H1 (cell line): ENCODE measurements around the gene KIF26A. TPM values are rescaled to one million over a fixed set of nuclear protein-coding genes. Genes with fewer than 3 reads are reported as not detected.

Experiments
- CTCF ChIA-PET: fragments of 300-600 bp; sonication (Branson Sonifier 250); formaldehyde crosslinking; loops from one replicate; lab custom pipeline; 2021; ENCODE audit not compliant: partially characterized antibody; lab: Charles Lee
- POLR2A ChIA-PET: fragments of 300-600 bp; sonication (Branson Sonifier 250); formaldehyde crosslinking; loops from one replicate; lab custom pipeline; 2021; ENCODE audit warnings: inconsistent platforms; ENCODE audit not compliant: partially characterized antibody; lab: Charles Lee
- DNase-seq, 2 experiments: peaks; one replicate each; pipeline versions ENCODE4 v3.0.0 to v3.0.0-alpha.2; 2010 to 2022; ENCODE audit warnings: low spot score in 2 of 2, low read depth in 1 of 2, mixed read lengths in 1 of 2
- FAIRE-seq: peaks from 2 replicates; lab custom pipeline; 2011; peaks lifted over from hg19 to GRCh38; lab: Jason Lieb, UNC
- H2AFZ ChIP-seq: 2 replicates; pipeline ENCODE4 v1.8.1; 2012; ENCODE audit warnings: low read length, inconsistent platforms
- H2AK5ac ChIP-seq: 2 replicates; pipeline ENCODE4 v1.6.1; 2013; ENCODE audit warnings: low read depth, low read length
- H2BK120ac ChIP-seq: replicated peaks from 2 replicates; pipeline ENCODE3; 2013; ENCODE audit warnings: low read depth, low read length, inconsistent platforms
- H2BK12ac ChIP-seq: 2 replicates; pipeline ENCODE4 v1.6.1; 2013; ENCODE audit warnings: low read depth, low read length
- H2BK15ac ChIP-seq: 2 replicates; pipeline ENCODE4 v1.6.1; 2013; ENCODE audit warnings: low read length
- H2BK20ac ChIP-seq: 2 replicates; pipeline ENCODE4 v1.6.1; 2013; ENCODE audit warnings: low read length
- H2BK5ac ChIP-seq: 2 replicates; pipeline ENCODE4 v1.6.1; 2013; ENCODE audit warnings: low read depth, low read length
- H3K14ac ChIP-seq: 2 replicates; pipeline ENCODE4 v1.6.1; 2013; ENCODE audit warnings: inconsistent platforms; ENCODE audit not compliant: insufficient read length
- H3K18ac ChIP-seq: 2 replicates; pipeline ENCODE4 v1.6.1; 2013; ENCODE audit warnings: low read length; ENCODE audit errors: extremely low read depth
- H3K23ac ChIP-seq: 2 replicates; pipeline ENCODE4 v1.6.1; 2013; ENCODE audit warnings: inconsistent platforms; ENCODE audit not compliant: insufficient read length
- H3K23me2 ChIP-seq: 2 replicates; pipeline ENCODE4 v1.6.1; 2013; ENCODE audit warnings: low read depth, low read length
- H3K27ac ChIP-seq: 2 replicates; pipeline ENCODE4 v1.6.1; 2011; ENCODE audit warnings: low read depth, low read length, inconsistent platforms
- H3K27me3 ChIP-seq, 4 experiments: replicated peaks in 1 of 4; 1 replicate in 1 of 4; 2 replicates in 3 of 4; pipeline versions ENCODE4 v1.6.1 to v1.8.1; 2011 to 2013; ENCODE audit warnings: low read length in 3 of 4, mild to moderate bottlenecking in 3 of 4, inconsistent platforms in 2 of 4, mixed read lengths in 2 of 4, moderate library complexity in 1 of 4; ENCODE audit not compliant: control insufficient read depth in 3 of 4, insufficient read depth in 3 of 4; ENCODE audit errors: extremely low read depth in 1 of 4
- H3K36me3 ChIP-seq, 4 experiments: 2 replicates each; pipeline versions ENCODE4 v1.6.1 to v1.8.1; 2011 to 2013; ENCODE audit warnings: mild to moderate bottlenecking in 4 of 4, low read length in 3 of 4, moderate library complexity in 2 of 4, control low read depth in 1 of 4, inconsistent platforms in 1 of 4; ENCODE audit not compliant: insufficient read depth in 4 of 4, control insufficient read depth in 2 of 4
- H3K4ac ChIP-seq: replicated peaks from 2 replicates; pipeline ENCODE3; 2013; ENCODE audit warnings: low read length, low read depth, mixed read lengths, inconsistent platforms; ENCODE audit not compliant: insufficient read length
- H3K4me1 ChIP-seq, 4 experiments: replicated peaks in 1 of 4; 1 replicate in 1 of 4; 2 replicates in 3 of 4; pipeline versions ENCODE4 v1.6.1 to v1.8.1; 2011 to 2013; ENCODE audit warnings: low read length in 3 of 4, inconsistent platforms in 2 of 4, mixed read lengths in 1 of 4; ENCODE audit not compliant: insufficient read depth in 4 of 4, control insufficient read depth in 3 of 4
- H3K4me2 ChIP-seq, 2 experiments: 2 replicates each; pipeline versions ENCODE4 v1.6.1 to v1.8.1; 2011 to 2013; ENCODE audit warnings: low read depth in 2 of 2, low read length in 2 of 2, control low read depth in 1 of 2, inconsistent platforms in 1 of 2, mild to moderate bottlenecking in 1 of 2; ENCODE audit not compliant: insufficient read depth in 1 of 2
- H3K4me3 ChIP-seq, 4 experiments: fragments of 200-600, 300-600 bp in 1 of 4; sonication (generic), shearing (Covaris generic), sonication (Bioruptor Twin) in 1 of 4; 2 replicates each; pipeline versions ENCODE4 v1.5.1 to v1.8.1; 2011 to 2016; ENCODE audit warnings: low read length in 4 of 4, low read depth in 3 of 4, control low read depth in 2 of 4, inconsistent platforms in 2 of 4, mild to moderate bottlenecking in 2 of 4, mixed read lengths in 1 of 4, moderate library complexity in 1 of 4; ENCODE audit not compliant: insufficient read depth in 2 of 4; ENCODE audit errors: extremely low read depth in 1 of 4
- H3K56ac ChIP-seq: replicated peaks from 2 replicates; pipeline ENCODE3; 2013; ENCODE audit warnings: low read depth, mild to moderate bottlenecking, mixed read lengths, low read length, inconsistent platforms; ENCODE audit not compliant: insufficient read length
- H3K79me1 ChIP-seq: 2 replicates; pipeline ENCODE4 v1.6.1; 2013; ENCODE audit warnings: low read depth, low read length, control low read depth
- H3K79me2 ChIP-seq, 2 experiments: 2 replicates each; pipeline versions ENCODE4 v1.6.1 to v1.8.1; 2012 to 2013; ENCODE audit warnings: low read length in 2 of 2, mild to moderate bottlenecking in 2 of 2, inconsistent platforms in 1 of 2; ENCODE audit not compliant: insufficient read depth in 2 of 2, control insufficient read depth in 1 of 2
- H3K9ac ChIP-seq, 4 experiments: replicated peaks in 1 of 4; 1 replicate in 1 of 4; 2 replicates in 3 of 4; pipeline versions ENCODE4 v1.6.1 to v1.8.1; 2011 to 2013; ENCODE audit warnings: low read depth in 3 of 4, low read length in 3 of 4, control low read depth in 2 of 4, mild to moderate bottlenecking in 2 of 4, moderate library complexity in 2 of 4, inconsistent platforms in 1 of 4; ENCODE audit errors: extremely low read depth in 1 of 4
- H3K9me3 ChIP-seq, 2 experiments: 2 replicates each; pipeline versions ENCODE4 v1.6.1 to v1.8.1; 2012 to 2013; ENCODE audit warnings: mild to moderate bottlenecking in 2 of 2, moderate library complexity in 2 of 2, control low read depth in 1 of 2, inconsistent platforms in 1 of 2, low read depth in 1 of 2, low read length in 1 of 2, mixed read lengths in 1 of 2; ENCODE audit not compliant: insufficient read depth in 2 of 2
- H4K20me1 ChIP-seq, 2 experiments: replicated peaks in 1 of 2; 2 replicates each; pipeline versions ENCODE3 to v1.8.1; 2011 to 2013; ENCODE audit warnings: inconsistent platforms in 2 of 2, low read length in 2 of 2, mild to moderate bottlenecking in 1 of 2; ENCODE audit not compliant: insufficient read depth in 2 of 2, control insufficient read depth in 1 of 2
- H4K5ac ChIP-seq: 2 replicates; pipeline ENCODE4 v1.6.1; 2013; ENCODE audit warnings: low read length, low read depth, mixed read lengths, inconsistent platforms; ENCODE audit not compliant: insufficient read length
- H4K8ac ChIP-seq: 2 replicates; pipeline ENCODE4 v1.8.0; 2013; ENCODE audit warnings: mild to moderate bottlenecking, moderate library complexity, low read length, inconsistent platforms; ENCODE audit not compliant: insufficient read depth; ENCODE audit errors: extremely low read depth
- H4K91ac ChIP-seq: replicated peaks from 2 replicates; pipeline ENCODE3; 2013; ENCODE audit warnings: low read length, mixed read lengths, inconsistent platforms; ENCODE audit not compliant: insufficient read length
- TAF1 ChIP-seq: IDR thresholded peaks from 2 replicates; pipeline ENCODE4 v1.6.1; 2011; ENCODE audit warnings: mild to moderate bottlenecking, low read depth, low read length
- WGBS, 2 experiments: shearing (Covaris generic) in 1 of 2; methylation state at CpG; one replicate each; pipeline versions ENCODE4 v1.1.6 to v1.1.7; 2013 to 2015; ENCODE audit warnings: low lambda C conversion rate in 2 of 2, mixed read lengths in 2 of 2, inconsistent platforms in 1 of 2, low coverage in 1 of 2, missing lambda C conversion rate in 1 of 2; ENCODE audit not compliant: insufficient replicate concordance in 2 of 2, insufficient coverage in 1 of 2, insufficient read length in 1 of 2; ENCODE audit errors: extremely low coverage in 1 of 2, missing lambda C conversion rate in 1 of 2; 5-methylcytosine and 5-hydroxymethylcytosine counted together
- polyA plus RNA-seq, 7 experiments: library from polyadenylated mRNA; depleted of rRNA in 3 of 7; stranded (reverse) in 5 of 7; unstranded in 2 of 7; fragments of >200 nt in 5 of 7; fragments of 200-250 nt in 2 of 7; gene quantifications; 1 replicate in 5 of 7; 2 replicates in 1 of 7; 4 replicates in 1 of 7; pipeline versions ENCODE4 v1.2.1 to v1.2.3, GENCODE V29; 2011 to 2013; ENCODE audit warnings: missing spikeins in 2 of 7, mixed read lengths in 2 of 7
- total RNA-seq: library from RNA; stranded (reverse); fragmentation: NEBNext Ultra II Directional; extraction: Animal tissue kit (Norgen Biotek cat#: 25700); gene quantifications from 2 replicates; pipeline ENCODE4 v1.2.1, GENCODE V29; 2021

Gene KIF26A
- total and polyA plus RNA-seq, 2 of the 8 experiments (the other 6 are each of a cell fraction or from before 2014, with no cell fraction given) = 11.5 to 41.6 TPM

- no peak overlapping the region for H3K9ac ChIP-seq
- FAIRE-seq = no peak
- H2AFZ ChIP-seq = no peak overlapping the region
- peaks cover 0 to 2% of the 10 kb centered on the region in 2 experiments for H4K20me1 ChIP-seq
- H3K14ac ChIP-seq = no peak overlapping the region
- no peak overlapping the region for H2AK5ac ChIP-seq
- H3K23ac ChIP-seq = no peak overlapping the region
- H3K4me3 ChIP-seq = no peak overlapping the region
- H4K91ac ChIP-seq = no peak overlapping the region
- TF ChIP-seq TAF1 = no peak
- no peak overlapping the region for H2BK12ac ChIP-seq
- no peaks in the 10 kb centered on the region for H3K9me3 ChIP-seq
- no peak overlapping the region for H3K4me2 ChIP-seq
- no peak overlapping the region for H3K27ac ChIP-seq
- H4K8ac ChIP-seq = no peak overlapping the region; the same call in 1 of the 2 replicates
- ChIA-PET CTCF (interaction anchor here (0.6 to 1.6 kb wide), 5 partner anchors 13 to 541 kb away, joined by 3 to 5 read pairs (median 3); no protein-coding TSS in a partner anchor), POLR2A (no interaction called here)
- H4K5ac ChIP-seq = no peak overlapping the region
- H3K36me3 ChIP-seq = no peaks in the 10 kb centered on the region
- H2BK20ac ChIP-seq = no peak overlapping the region
- WGBS, 2 experiments = 86% methylated on average over 9 of the region's 9 CpGs; no CpG with 5 or more reads in 1 of the 2 experiments
- H3K56ac ChIP-seq = no peak overlapping the region
- peaks cover 22% of the 10 kb centered on the region; the same call in 1 of the 2 replicates for H3K23me2 ChIP-seq
- H3K4me1 ChIP-seq = peaks cover 0 to 8% (median 0%) of the 10 kb centered on the region in 4 experiments; a peak in 1 of 7 replicates
- no peaks in the 10 kb centered on the region for H3K27me3 ChIP-seq
- H3K18ac ChIP-seq = no peak overlapping the region
- H3K79me1 ChIP-seq = no peaks in the 10 kb centered on the region
- H2BK5ac ChIP-seq = no peak overlapping the region
- no peak overlapping the region for H2BK15ac ChIP-seq
- no peak overlapping the region for H2BK120ac ChIP-seq
- no peaks in the 10 kb centered on the region for H3K79me2 ChIP-seq
- no peak for DNase-seq
- no peak overlapping the region for H3K4ac ChIP-seq
Measured at GRCh38 chr14:104201496-104201895, 63.1 kb downstream of the KIF26A start.
